GM23248 (cell line): Measurements from ENCODE around the gene ZNF236. TPM values are rescaled to one million over a fixed set of nuclear protein-coding genes. Genes with fewer than 3 reads are reported as not detected.
A peak's percentile ranks its signal among the peaks of the same experiment; 100 is the strongest.

ENCODE experiments used
- DNase-seq: peaks from one replicate; pipeline ENCODE4 v3.0.0-alpha.2; 2015
- H2AFZ ChIP-seq: fragments of 200-600 bp; sonication (generic); 2 replicates; pipeline ENCODE4 v1.6.1; 2016; ENCODE audit warnings: antibody characterized with exemption
- H3F3A ChIP-seq: fragments of 200-600 bp; sonication (generic); 2 replicates; pipeline ENCODE4 v1.6.1; 2016; ENCODE audit warnings: mild to moderate bottlenecking, antibody characterized with exemption, mixed run types; ENCODE audit not compliant: insufficient read depth
- H3K27ac ChIP-seq: fragments of 200-600 bp; sonication (generic); 2 replicates; pipeline ENCODE4 v1.5.1; 2016; ENCODE audit warnings: mild to moderate bottlenecking
- H3K27me3 ChIP-seq: fragments of 200-600 bp; sonication (generic); replicated peaks from 2 replicates; pipeline ENCODE4 v1.6.1; 2016; ENCODE audit warnings: mild to moderate bottlenecking; ENCODE audit not compliant: insufficient read depth
- H3K36me3 ChIP-seq: fragments of 200-600 bp; sonication (generic); 2 replicates; pipeline ENCODE4 v1.6.1; 2016; ENCODE audit warnings: low read depth, mild to moderate bottlenecking
- H3K4me1 ChIP-seq: fragments of 200-600 bp; sonication (generic); 2 replicates; pipeline ENCODE4 v1.6.1; 2016; ENCODE audit warnings: mild to moderate bottlenecking; ENCODE audit not compliant: insufficient read depth
- H3K4me2 ChIP-seq: fragments of 200-600 bp; sonication (generic); one replicate; pipeline ENCODE4 v1.6.1; 2016; ENCODE audit warnings: mild to moderate bottlenecking; ENCODE audit not compliant: unreplicated experiment
- H3K4me3 ChIP-seq: fragments of 200-600 bp; sonication (generic); 2 replicates; pipeline ENCODE4 v1.5.1; 2016; ENCODE audit warnings: mild to moderate bottlenecking
- H3K79me2 ChIP-seq: fragments of 200-600 bp; sonication (generic); 2 replicates; pipeline ENCODE4 v1.6.1; 2016; ENCODE audit warnings: mild to moderate bottlenecking; ENCODE audit not compliant: insufficient read depth
- H3K9ac ChIP-seq: fragments of 200-600 bp; sonication (generic); 2 replicates; pipeline ENCODE4 v1.6.1; 2016; ENCODE audit warnings: mild to moderate bottlenecking
- H3K9me2 ChIP-seq: fragments of 200-600 bp; sonication (generic); 2 replicates; pipeline ENCODE4 v1.6.1; 2016; ENCODE audit warnings: mixed run types, mild to moderate bottlenecking, moderate library complexity; ENCODE audit not compliant: insufficient read depth
- H3K9me3 ChIP-seq: fragments of 200-600 bp; sonication (generic); one replicate; pipeline ENCODE4 v1.6.1; 2017; ENCODE audit warnings: low read depth
- H4K20me1 ChIP-seq: fragments of 200-600 bp; sonication (generic); 2 replicates; pipeline ENCODE4 v1.6.0; 2016; ENCODE audit not compliant: insufficient read depth
- EZH2 ChIP-seq: fragments of 200-600 bp; sonication (generic); IDR thresholded peaks from 2 replicates; pipeline ENCODE4 v1.6.1; 2018; ENCODE audit warnings: antibody characterized with exemption, mild to moderate bottlenecking; ENCODE audit not compliant: insufficient read depth, poor library complexity, severe bottlenecking
- EZH2phosphoT487 ChIP-seq: fragments of 200-600 bp; sonication (generic); IDR thresholded peaks from 2 replicates; pipeline ENCODE4 v1.6.1; 2018; ENCODE audit warnings: antibody characterized with exemption, moderate library complexity, mild to moderate bottlenecking, low read depth; ENCODE audit not compliant: insufficient read depth
- WGBS, 2 experiments: methylation state at CpG; one replicate each; pipeline ENCODE4 v1.1.6; 2015 to 2017; ENCODE audit warnings: low lambda C conversion rate in 2 of 2, low coverage in 1 of 2; ENCODE audit errors: missing lambda C conversion rate in 2 of 2; 5-methylcytosine and 5-hydroxymethylcytosine counted together
- in situ Hi-C: fragments of 300-500 bp; cut with MboI; formaldehyde crosslinking; loops from 2 replicates; pipeline ENCODE4 v1.15.0; 2020
- polyA plus RNA-seq: library from polyadenylated mRNA; unstranded; fragments of >200 nt; fragmentation: Nextera tagmentation; extraction: Ambion mirVana; gene quantifications from 2 replicates; pipeline ENCODE4 v1.2.1, GENCODE V29; 2016
- total RNA-seq: library from RNA; depleted of rRNA; stranded (reverse); fragments of >200 nt; shearing (Covaris generic); gene quantifications from 2 replicates; pipeline ENCODE4 v1.2.3, GENCODE V29; 2014

ZNF236 gene
- total and polyA plus RNA-seq, 2 experiments from 2014 or later, result 4.6 to 12.4 TPM

GRCh38 chr18:76844144-76844543 is 21.8 kb downstream of the ZNF236 start:
- no peak for DNase-seq
- in situ Hi-C loops, result no loop called here
- Histone ChIP-seq H3K4me1 (peaks cover 18% of the 10 kb centered on the region), H4K20me1 (0 out of 2 replicates have a peak, but pooled peaks cover 4% of the 10 kb centered on the region), H3K36me3 (no peaks in the 10 kb centered on the region), H2AFZ (no peak overlapping the region), H3K9me3 (no peaks in the 10 kb centered on the region), H3K9ac (no peak overlapping the region), H3K79me2 (peaks cover 97% of the 10 kb centered on the region), H3K27me3 (no peaks in the 10 kb centered on the region), H3K4me3 (no peak overlapping the region), H3F3A (peaks cover 9% of the 10 kb centered on the region), H3K27ac (no peak overlapping the region), H3K9me2 (no peaks in the 10 kb centered on the region), H3K4me2 (no peak overlapping the region)
- TF ChIP-seq EZH2 (no peak), EZH2phosphoT487 (no peak)
- 85 to 92% methylated on average over 4 of the region's 4 CpGs for WGBS, 2 experiments

GRCh38 chr18:76844742-76845477 is 22.6 kb downstream of the ZNF236 start:
- Histone ChIP-seq H3K9me2 (no peaks in the 10 kb centered on the region), H2AFZ (no peak overlapping the region), H3K4me3 (no peak overlapping the region), H3K4me1 (peaks cover 10% of the 10 kb centered on the region; the same call in 1 of the 2 replicates), H3K9me3 (no peaks in the 10 kb centered on the region), H3K4me2 (no peak overlapping the region), H3F3A (0 out of 2 replicates have a peak, but pooled peaks cover 2% of the 10 kb centered on the region), H3K27me3 (no peaks in the 10 kb centered on the region), H4K20me1 (0 out of 2 replicates have a peak, but pooled peaks cover 4% of the 10 kb centered on the region), H3K9ac (no peak overlapping the region), H3K79me2 (peaks cover 97% of the 10 kb centered on the region), H3K27ac (no peak overlapping the region), H3K36me3 (no peaks in the 10 kb centered on the region)
- in situ Hi-C loops, result no loop called here
- 46 to 51% methylated on average over 4 of the region's 4 CpGs for WGBS, 2 experiments
- TF ChIP-seq EZH2, result no peak
- TF ChIP-seq EZH2phosphoT487, result no peak
- peak; percentile 23 for DNase-seq

GRCh38 chr18:76846217-76846616 is 23.9 kb downstream of the ZNF236 start:
- H4K20me1 ChIP-seq, result 0 out of 2 replicates have a peak, but pooled peaks cover 4% of the 10 kb centered on the region
- no peaks in the 10 kb centered on the region for H3K36me3 ChIP-seq
- no peak overlapping the region for H3K27ac ChIP-seq
- H3K4me1 ChIP-seq, result peaks cover 10% of the 10 kb centered on the region; the same call in 1 of the 2 replicates
- no peaks in the 10 kb centered on the region for H3K9me3 ChIP-seq
- H3K27me3 ChIP-seq, result no peaks in the 10 kb centered on the region
- no peak overlapping the region for H2AFZ ChIP-seq
- WGBS, 2 experiments, result 94 to 100% methylated on average over 5 of the region's 5 CpGs
- no peak for TF ChIP-seq EZH2phosphoT487
- no peak for TF ChIP-seq EZH2
- no peaks in the 10 kb centered on the region for H3F3A ChIP-seq
- no peak overlapping the region for H3K9ac ChIP-seq
- peaks cover 98% of the 10 kb centered on the region for H3K79me2 ChIP-seq
- no peak overlapping the region for H3K4me2 ChIP-seq
- DNase-seq, result no peak
- no peak overlapping the region for H3K4me3 ChIP-seq
- no peaks in the 10 kb centered on the region for H3K9me2 ChIP-seq
- in situ Hi-C loops, result no loop called here

GRCh38 chr18:76847916-76848315 is 25.6 kb downstream of the ZNF236 start:
- Histone ChIP-seq H3K4me1 (peaks cover 10% of the 10 kb centered on the region; the same call in 1 of the 2 replicates), H3K79me2 (peaks cover 93% of the 10 kb centered on the region), H3K9ac (no peak overlapping the region), H3K9me2 (no peaks in the 10 kb centered on the region), H3K4me2 (no peak overlapping the region), H3K36me3 (no peaks in the 10 kb centered on the region), H3K4me3 (no peak overlapping the region), H2AFZ (no peak overlapping the region), H3K27ac (no peak overlapping the region), H3K9me3 (no peaks in the 10 kb centered on the region), H4K20me1 (0 out of 2 replicates have a peak, but pooled peaks cover 4% of the 10 kb centered on the region), H3K27me3 (no peaks in the 10 kb centered on the region), H3F3A (no peaks in the 10 kb centered on the region)
- TF ChIP-seq EZH2phosphoT487, result no peak
- TF ChIP-seq EZH2, result no peak
- in situ Hi-C loops, result no loop called here
- DNase-seq, result no peak
- WGBS, 2 experiments, result 42 to 64% methylated on average over 2 of the region's 2 CpGs
